GM18868 (cell line): ENCODE data around the gene FAM98C.

ENCODE experiments used
- ATAC-seq: cut with Tn5 transposase; IDR thresholded peaks from one replicate; pipeline ENCODE4 v1.9.1; 2021; ENCODE audit warnings: mild to moderate bottlenecking, moderate library complexity; ENCODE audit not compliant: unreplicated experiment

The FAM98C gene

DNA sequence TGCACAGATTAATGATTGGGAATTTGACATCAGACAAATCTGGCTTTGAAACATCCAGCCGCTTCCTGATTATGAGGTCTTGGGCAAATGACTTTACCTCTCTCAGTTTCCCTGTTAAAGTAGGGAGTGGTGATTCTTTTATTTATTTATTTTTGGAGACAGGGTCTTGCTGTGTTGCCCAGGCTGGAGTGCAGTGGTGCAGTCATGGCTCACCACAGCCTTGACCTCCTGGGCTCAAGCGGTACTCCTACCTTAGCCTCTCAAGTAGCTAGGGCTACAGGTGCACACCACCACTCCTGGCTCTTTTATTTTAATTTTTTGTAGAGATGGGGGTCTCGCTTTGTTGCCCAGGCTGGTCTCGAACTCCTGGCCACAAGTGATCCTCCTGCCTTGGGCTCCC, 25.8 kb upstream of the FAM98C start:
- no peak for ATAC-seq

- ATAC-seq = no peak
These were observed 24.0 kb upstream of the FAM98C start for GRCh38 chr19:38378866-38379265.

- ATAC-seq = no peak
These were observed 21.8 kb upstream of the FAM98C start for GRCh38 chr19:38381138-38381537.

DNA sequence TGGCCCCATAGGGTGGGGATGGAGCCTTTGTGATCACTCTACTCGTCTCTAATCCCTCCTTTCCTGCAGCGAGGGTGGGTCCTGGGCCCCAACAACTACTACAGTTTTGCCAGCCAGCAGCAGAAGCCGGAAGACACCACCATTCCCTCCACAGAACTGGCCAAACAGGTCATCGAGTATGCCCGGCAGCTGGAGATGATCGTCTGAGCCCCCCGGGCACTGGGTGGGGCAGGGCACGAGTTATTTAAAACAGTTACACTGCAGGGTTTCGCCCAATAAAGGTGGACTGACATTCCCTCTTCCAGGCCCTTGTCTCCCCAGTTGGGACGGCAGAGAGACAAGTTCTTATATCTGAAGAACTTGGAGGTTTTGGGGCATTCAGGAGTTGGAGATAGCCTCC, 19.7 kb upstream of the FAM98C start:
- ATAC-seq = no peak

- ATAC-seq = no peak
These were observed 19.1 kb upstream of the FAM98C start for GRCh38 chr19:38383743-38384142.

- ATAC-seq = no peak
These were observed 18.5 kb upstream of the FAM98C start for GRCh38 chr19:38384209-38385027.

DNA sequence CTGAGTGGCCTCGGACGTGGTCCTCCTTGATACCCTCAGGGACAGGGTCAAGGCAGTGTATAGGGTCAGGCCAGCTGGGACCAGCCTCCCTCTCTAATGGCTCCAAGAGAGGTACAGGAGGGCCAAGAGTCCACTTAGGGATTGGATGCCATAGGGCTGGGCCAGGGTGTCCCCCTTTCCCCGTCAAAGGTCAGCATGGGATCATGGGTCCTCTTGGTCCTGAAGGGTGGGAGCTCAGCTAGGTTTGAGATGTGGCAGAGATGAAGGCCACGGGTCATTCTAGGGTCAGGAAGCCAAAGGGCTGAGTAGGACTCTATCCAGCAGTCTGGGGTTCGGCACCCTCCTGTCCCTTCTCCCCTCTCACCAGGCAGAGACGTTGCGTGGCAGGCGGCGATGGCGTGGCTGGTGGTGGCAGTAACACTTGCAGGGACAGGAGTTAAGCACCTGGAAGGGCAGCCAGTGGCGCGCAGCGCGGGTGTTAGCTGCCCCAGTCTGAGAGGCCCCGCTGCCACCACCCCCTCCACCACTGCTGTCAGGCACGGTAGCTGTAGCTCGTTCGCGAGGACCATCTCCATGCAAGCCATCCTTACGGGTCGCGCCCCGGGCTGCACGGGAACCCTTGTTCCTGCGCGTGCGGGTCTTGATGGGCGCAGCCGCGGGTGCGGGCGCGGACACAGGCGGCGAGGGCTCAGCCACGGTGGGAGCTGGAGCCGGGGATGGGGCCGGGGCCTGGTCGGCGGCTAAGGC, 17.7 kb upstream of the FAM98C start:
- no peak for ATAC-seq

GRCh38 chr19:38385804-38386257, 17.1 kb upstream of the FAM98C start:
- ATAC-seq = no peak

DNA sequence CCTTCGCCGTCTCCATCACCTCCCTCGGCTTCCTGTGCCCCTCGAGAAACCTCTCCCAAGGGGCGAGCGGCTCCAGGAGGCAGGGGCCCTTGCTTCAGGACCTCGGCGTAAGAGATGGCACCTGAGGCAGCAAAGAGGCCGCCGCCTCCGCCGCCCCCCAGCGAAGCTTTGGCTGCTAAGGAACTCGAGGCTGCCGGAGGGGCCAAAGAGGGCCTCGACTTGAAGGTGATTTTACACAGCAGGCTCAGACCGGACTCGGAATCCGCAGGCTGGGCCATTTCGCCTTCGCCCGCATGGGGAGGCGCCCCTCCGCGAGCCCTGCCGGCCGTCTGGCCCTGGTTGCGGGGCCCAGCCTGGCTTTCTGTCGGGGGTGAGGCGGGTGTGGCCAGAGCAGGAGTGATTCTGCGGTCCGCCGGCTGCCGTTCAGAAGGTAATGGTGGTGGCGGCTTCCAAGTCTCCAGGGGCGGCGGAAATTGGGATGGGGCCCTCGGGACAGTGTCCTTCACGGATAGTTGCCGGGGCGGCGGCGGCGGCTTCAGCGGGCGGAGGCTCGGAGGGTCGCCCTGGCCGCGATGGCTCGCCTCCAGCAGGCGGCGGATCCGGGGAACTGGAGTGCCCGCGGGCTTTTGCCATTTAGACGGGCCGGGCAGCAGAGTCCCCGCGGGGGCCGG, 16.5 kb upstream of the FAM98C start:
- no peak for ATAC-seq

DNA sequence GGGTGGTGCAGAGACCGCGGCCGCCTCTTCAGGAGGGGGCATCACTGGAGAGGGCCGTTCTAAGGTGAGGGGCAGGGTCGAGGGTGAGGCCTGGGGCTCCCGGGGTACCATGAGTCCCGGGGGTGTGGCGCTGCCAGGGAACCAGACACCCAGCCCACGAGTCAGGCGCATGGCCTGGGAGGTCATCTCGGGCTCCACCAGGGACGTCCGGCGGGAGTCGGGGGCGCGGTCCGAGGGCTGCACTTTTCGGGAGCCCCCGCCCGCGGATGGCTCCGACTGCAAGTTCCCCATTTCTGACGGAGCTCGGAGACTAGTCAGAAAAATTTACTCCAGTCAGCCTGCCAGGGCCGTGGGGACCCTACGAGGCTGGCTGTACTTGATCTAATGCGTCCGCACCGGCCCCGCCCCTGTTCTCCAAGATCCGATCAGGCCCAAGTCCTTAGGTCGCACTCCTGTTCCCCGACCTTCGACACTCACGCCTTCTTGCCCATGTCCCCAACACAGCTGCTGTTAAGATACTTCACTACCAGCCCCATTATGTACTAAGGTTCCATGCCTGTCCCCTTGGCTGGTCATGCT, 15.8 kb upstream of the FAM98C start:
- no peak for ATAC-seq

- peak; percentile 54 for ATAC-seq
These were observed 15.1 kb upstream of the FAM98C start, which contains the start of gene GGN for GRCh38 chr19:38387550-38388348. GGN (minus strand) TSS chr19:38388034; CDS start chr19:38387261, 773 bp downstream.

DNA sequence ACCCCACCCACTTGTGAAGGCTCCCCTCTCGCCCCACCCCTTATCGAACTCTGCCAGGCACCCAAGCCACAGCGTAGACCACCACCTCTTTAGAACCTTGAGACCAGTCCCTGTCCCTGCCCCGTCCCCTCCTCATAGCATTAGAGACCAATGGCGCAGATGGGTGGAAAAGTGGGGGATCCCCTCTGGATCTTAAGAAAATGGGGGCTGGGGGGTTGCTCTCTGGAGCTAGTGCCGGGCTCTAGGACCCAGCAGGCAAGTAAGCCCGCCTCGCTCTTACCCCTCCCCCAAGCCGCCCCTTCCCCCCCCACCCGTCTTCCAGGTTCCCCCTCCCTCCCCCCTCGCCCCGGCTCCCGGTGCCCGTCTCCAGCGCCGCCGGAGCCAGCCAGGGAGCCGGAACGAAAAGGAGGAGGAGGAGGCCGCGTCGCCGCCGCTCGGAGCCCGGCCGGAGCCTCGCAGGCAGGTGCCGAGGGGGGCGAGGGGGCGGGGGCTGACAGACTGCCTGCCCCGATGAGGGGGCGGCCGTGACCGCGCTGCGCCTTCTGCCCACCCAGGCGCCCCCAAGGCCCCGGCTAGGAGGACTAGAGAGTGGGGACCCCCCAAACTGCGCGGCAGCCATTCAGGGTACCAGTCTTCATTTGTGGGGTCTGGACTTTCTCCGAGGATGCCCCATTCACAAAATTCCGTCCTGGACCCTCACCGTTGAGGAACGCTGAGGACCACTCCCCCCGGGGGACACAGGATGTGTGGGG, 14.4 kb upstream of the FAM98C start, which contains the start of gene SPRED3:
Gene SPRED3 (plus strand): TSS at position 349 of the 752 bp plus-strand sequence. CDS start 1,606 bp downstream, outside the sequence.
- no peak for ATAC-seq

GRCh38 chr19:38389101-38389925, 13.6 kb upstream of the FAM98C start:
- ATAC-seq = no peak

DNA sequence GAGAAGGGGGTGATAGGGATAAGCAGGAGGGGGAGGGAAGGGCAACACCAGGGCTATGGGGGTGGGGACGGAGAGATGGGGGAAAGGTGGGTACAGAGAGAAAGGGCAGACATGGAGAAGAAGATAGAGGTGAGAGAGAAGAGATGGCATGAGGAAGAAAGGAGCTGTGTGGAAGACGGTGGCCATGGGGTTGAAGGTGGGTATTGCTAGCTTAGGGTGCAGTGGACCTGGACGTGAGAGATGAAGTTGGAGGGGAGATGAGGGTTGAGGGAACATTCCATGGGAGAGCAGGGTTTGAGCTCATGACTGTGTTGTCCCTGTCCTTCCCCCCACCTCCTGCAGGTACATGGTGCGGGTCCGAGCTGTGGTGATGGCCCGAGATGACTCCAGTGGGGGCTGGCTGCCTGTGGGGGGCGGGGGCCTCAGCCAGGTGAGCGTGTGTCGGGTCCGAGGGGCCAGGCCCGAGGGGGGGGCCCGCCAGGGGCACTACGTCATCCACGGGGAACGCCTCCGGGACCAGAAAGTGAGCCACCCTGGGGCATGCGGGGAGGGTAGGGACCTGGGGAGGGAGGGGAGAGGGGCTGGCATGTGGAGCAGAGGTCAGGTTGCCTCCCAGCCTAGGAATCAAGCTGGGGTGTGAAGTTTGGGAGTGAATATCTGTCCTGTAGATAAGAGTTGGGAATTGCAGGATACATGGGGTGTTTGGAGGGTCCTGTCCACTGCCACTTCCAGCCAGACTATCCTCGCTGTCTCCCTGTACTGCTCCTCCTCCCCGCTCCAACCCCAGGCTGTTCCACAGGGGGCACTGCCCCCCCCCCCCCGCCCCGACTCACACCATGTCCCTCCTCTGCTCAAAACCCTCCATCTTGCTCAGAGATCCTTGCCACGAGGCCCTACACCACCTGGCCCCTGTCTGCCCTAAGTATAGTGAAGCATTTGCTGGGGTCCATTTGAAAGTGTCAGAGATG, 12.7 kb upstream of the FAM98C start:
- no peak for ATAC-seq

DNA sequence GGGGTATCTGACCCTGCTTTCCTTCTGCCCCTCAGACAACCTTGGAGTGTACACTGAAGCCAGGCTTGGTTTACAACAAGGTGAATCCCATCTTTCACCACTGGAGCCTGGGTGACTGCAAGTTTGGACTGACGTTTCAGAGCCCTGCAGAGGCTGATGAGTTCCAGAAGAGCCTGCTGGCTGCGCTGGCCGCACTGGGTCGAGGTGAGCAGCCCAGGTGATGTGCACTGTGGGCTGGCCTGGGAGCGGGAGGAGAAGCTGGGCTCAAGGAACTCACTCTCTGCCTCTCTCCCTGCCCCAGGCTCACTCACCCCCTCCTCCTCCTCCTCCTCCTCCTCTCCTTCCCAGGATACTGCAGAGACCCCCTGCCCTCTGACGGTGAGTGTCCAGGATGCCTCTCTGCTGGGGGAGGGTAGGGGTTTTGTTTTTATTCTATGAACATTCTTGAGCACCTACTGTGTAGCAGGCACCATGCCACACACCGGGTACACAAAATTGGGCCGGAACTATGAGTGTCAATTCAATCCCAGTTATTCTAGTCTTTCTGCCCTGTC, 10.9 kb upstream of the FAM98C start:
- ATAC-seq = no peak

DNA sequence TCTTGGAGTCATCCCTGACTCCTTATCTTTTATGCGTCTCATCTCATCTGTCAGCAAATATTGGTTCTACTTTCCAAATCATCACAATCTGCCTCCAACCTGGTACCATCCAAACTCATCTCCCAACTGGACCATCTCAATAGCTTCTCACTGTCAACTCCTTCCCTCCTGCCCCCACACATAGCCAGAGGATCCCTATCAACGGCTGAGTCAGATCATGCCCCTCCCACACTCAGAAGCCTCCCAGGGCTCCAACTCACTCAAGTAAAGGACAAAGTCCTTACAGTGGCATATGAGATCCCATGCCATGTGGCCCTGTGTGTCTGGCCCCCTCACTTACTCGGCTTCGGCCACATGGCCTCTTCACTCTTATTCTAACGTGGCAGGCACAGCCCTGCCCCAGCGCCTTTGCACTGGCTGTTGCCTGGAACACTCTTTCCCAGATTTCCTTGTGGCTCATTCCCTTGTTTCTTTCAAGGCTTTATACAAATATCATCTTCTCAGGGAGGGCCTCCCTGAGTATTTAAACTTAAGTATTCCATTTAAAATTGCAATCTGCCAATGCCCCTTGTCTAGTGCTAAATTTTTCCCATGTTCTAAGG, 10.1 kb upstream of the FAM98C start:
- ATAC-seq = no peak

DNA sequence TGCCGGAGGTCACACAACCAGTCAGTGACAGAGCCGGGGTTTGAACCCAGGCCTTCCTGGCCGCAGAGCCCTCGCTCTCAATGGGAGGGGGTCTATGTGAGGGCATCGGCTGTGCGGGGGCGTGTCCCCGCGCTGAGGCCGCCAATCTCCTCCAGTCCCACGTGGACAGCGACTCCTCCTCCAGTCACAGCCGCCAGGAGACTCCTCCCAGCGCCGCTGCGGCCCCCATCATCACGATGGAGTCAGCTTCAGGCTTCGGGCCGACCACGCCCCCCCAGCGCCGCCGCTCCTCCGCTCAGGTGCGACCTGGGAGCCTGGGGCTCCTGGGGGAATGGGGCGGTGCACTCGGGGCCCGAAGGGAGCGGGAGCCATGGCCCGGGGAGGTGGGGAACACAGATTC, 8.4 kb upstream of the FAM98C start:
- peak; percentile 43 for ATAC-seq
